Amniotic stem cell (primary cell): ENCODE results near the gene LIPG.
"Not testable (repeated sequence)": the region's sequence is repeated elsewhere in the genome, so short reads cannot be mapped to it uniquely, and the experiment has no call there.

Source experiments
- DNase-seq: peaks from one replicate; lab custom pipeline; 2025; lab: John Stamatoyannopoulos, UW

LIPG gene

GRCh38 chr18:49561289-49562193 is at the start of gene LIPG:
TSS of gene LIPG (plus strand) at chr18:49562057. CDS start at chr18:49562309, 252 bp downstream.
- DNase-seq: no peak

- DNase-seq: not testable (repeated sequence)
Observed at GRCh38 chr18:49512876-49513275, 49.0 kb upstream of the LIPG start.

GRCh38 chr18:49514577-49514976 is 47.3 kb upstream of the LIPG start:
- DNase-seq: no peak

GRCh38 chr18:49515003-49515402 is 46.9 kb upstream of the LIPG start:
- not testable (repeated sequence) for DNase-seq

- DNase-seq: no peak
Observed at GRCh38 chr18:49515516-49515915, 46.3 kb upstream of the LIPG start.

GRCh38 chr18:49517483-49517882 is 44.4 kb upstream of the LIPG start:
- no peak for DNase-seq

GRCh38 chr18:49519101-49519971 is 42.5 kb upstream of the LIPG start:
- no peak for DNase-seq

GRCh38 chr18:49520661-49521145 is 41.2 kb upstream of the LIPG start:
- no peak for DNase-seq

- DNase-seq: no peak
Observed at GRCh38 chr18:49521216-49521835, 40.5 kb upstream of the LIPG start.

GRCh38 chr18:49523580-49524093 is 38.2 kb upstream of the LIPG start:
- not testable (repeated sequence) for DNase-seq

GRCh38 chr18:49524349-49524748 is 37.5 kb upstream of the LIPG start:
- DNase-seq: no peak

GRCh38 chr18:49524951-49525350 is 36.9 kb upstream of the LIPG start:
- no peak for DNase-seq

- no peak for DNase-seq
Observed at GRCh38 chr18:49525981-49526380, 35.9 kb upstream of the LIPG start.

- DNase-seq: no peak
Observed at GRCh38 chr18:49527631-49528327, 34.1 kb upstream of the LIPG start.

GRCh38 chr18:49529596-49529995 is 32.3 kb upstream of the LIPG start:
- no peak for DNase-seq

GRCh38 chr18:49531678-49532153 is 30.1 kb upstream of the LIPG start:
- no peak for DNase-seq

- DNase-seq: no peak
Observed at GRCh38 chr18:49534846-49535601, 26.8 kb upstream of the LIPG start.

GRCh38 chr18:49537232-49537896 is 24.5 kb upstream of the LIPG start:
- no peak for DNase-seq

- no peak for DNase-seq
Observed at GRCh38 chr18:49544362-49544761, 17.5 kb upstream of the LIPG start.

- no peak for DNase-seq
Observed at GRCh38 chr18:49546278-49546677, 15.6 kb upstream of the LIPG start.
